SHP77 (cell line): Measurements from ENCODE around the gene CAMTA2.

ENCODE experiments used
- DNase-seq, 2 experiments: peaks; one replicate each; lab custom pipeline; 2025; lab: John Stamatoyannopoulos, UW

CAMTA2 gene

GRCh38 chr17:4969551-4970173, 17.8 kb downstream of the CAMTA2 start:
- DNase-seq = peak in 1 of 2 experiments; percentile 23

- peak in 1 of 2 experiments; percentile 35 for DNase-seq
These were observed 18.4 kb downstream of the CAMTA2 start for GRCh38 chr17:4969047-4969550.

- peak in 1 of 2 experiments; percentile 35 for DNase-seq
These were observed 18.9 kb downstream of the CAMTA2 start for GRCh38 chr17:4968486-4969046.

- peak; percentile 92 to 95 for DNase-seq
These were observed 19.7 kb downstream of the CAMTA2 start, which contains the start of gene SPAG7 for GRCh38 chr17:4967539-4968485. Gene SPAG7, minus strand, starts transcription at chr17:4967817. Its CDS starts 13 bp downstream, at chr17:4967804.

- DNase-seq = peak; percentile 100
These were observed 20.5 kb downstream of the CAMTA2 start for GRCh38 chr17:4966844-4967538.

GRCh38 chr17:4965311-4965986, 22.0 kb downstream of the CAMTA2 start:
- no peak for DNase-seq

- DNase-seq = no peak
These were observed 27.1 kb downstream of the CAMTA2 start for GRCh38 chr17:4960279-4960922.

- no peak for DNase-seq
These were observed 28.1 kb downstream of the CAMTA2 start for GRCh38 chr17:4959261-4959965.

- no peak for DNase-seq
These were observed 29.4 kb downstream of the CAMTA2 start for GRCh38 chr17:4958102-4958501.

GRCh38 chr17:4956493-4957061, 30.9 kb downstream of the CAMTA2 start:
- peak in 1 of 2 experiments; percentile 16 for DNase-seq

- DNase-seq = no peak
These were observed 32.4 kb downstream of the CAMTA2 start for GRCh38 chr17:4955091-4955490.

GRCh38 chr17:4953451-4953961, 34.0 kb downstream of the CAMTA2 start:
- no peak for DNase-seq

- DNase-seq = peak in 1 of 2 experiments; percentile 15
These were observed 36.0 kb downstream of the CAMTA2 start for GRCh38 chr17:4951486-4951885.

GRCh38 chr17:4950746-4951204, 36.7 kb downstream of the CAMTA2 start, which contains the start of gene ENO3:
Gene ENO3, plus strand, starts transcription at chr17:4951119. Its CDS starts 711 bp downstream, at chr17:4951830.
- DNase-seq = peak; percentile 75 to 85

GRCh38 chr17:4950075-4950745, 37.3 kb downstream of the CAMTA2 start:
- peak in 1 of 2 experiments; percentile 41 for DNase-seq

GRCh38 chr17:4949321-4950074, 38.0 kb downstream of the CAMTA2 start:
- peak; percentile 74 to 86 for DNase-seq

GRCh38 chr17:4948931-4949320, 38.5 kb downstream of the CAMTA2 start:
- peak; percentile 88 to 90 for DNase-seq
